Measurements from ENCODE around the gene LFNG.

LFNG gene

GRCh38 chr7:2571409-2571808 lies 51.8 kb downstream of the LFNG start:
- no peak for TF ChIP-seq CTCF (conservative IDR thresholded peaks at IDR 0.05; ENCODE audit: low read depth, low read length)
- DNase-seq (ENCODE audit: low read depth): no peak
- H3K4me3 ChIP-seq (ENCODE audit: low read length): no peak overlapping the region

- DNase-seq (ENCODE audit: low read depth): no peak
- no peak for TF ChIP-seq CTCF (conservative IDR thresholded peaks at IDR 0.05; ENCODE audit: low read depth, low read length)
- H3K4me3 ChIP-seq (ENCODE audit: low read length): no peak overlapping the region
Observed at GRCh38 chr7:2572101-2572842, 52.7 kb downstream of the LFNG start.

- H3K4me3 ChIP-seq (ENCODE audit: low read length): no peak overlapping the region
- DNase-seq (ENCODE audit: low read depth): no peak
- TF ChIP-seq CTCF (conservative IDR thresholded peaks at IDR 0.05; ENCODE audit: low read depth, low read length): no peak
Observed at GRCh38 chr7:2573761-2574160, 54.2 kb downstream of the LFNG start.

- no peak for TF ChIP-seq CTCF (conservative IDR thresholded peaks at IDR 0.05; ENCODE audit: low read depth, low read length)
- DNase-seq (ENCODE audit: low read depth): no peak
Observed at GRCh38 chr7:2575046-2575732, 55.6 kb downstream of the LFNG start.

GRCh38 chr7:2575733-2576340 lies 56.3 kb downstream of the LFNG start:
- no peak for DNase-seq (ENCODE audit: low read depth)
- no peak overlapping the region for H3K4me3 ChIP-seq (ENCODE audit: low read length)
- TF ChIP-seq CTCF (conservative IDR thresholded peaks at IDR 0.05; ENCODE audit: low read depth, low read length): no peak

More at GRCh38 chr7:2575046-2575732, 55.6 kb downstream of the LFNG start:
- no peak overlapping the region for H3K4me3 ChIP-seq (ENCODE audit: low read length)

GRCh38 chr7:2576742-2577491 lies 57.3 kb downstream of the LFNG start:
- no peak for TF ChIP-seq CTCF (conservative IDR thresholded peaks at IDR 0.05; ENCODE audit: low read depth, low read length)
- H3K4me3 ChIP-seq (ENCODE audit: low read length): no peak overlapping the region
- no peak for DNase-seq (ENCODE audit: low read depth)
